ENCODE results near the gene QTRT2. TPM values are rescaled to one million over a fixed set of nuclear protein-coding genes. Genes with fewer than 3 reads are reported as not detected.

The QTRT2 gene
- total and polyA plus RNA-seq, 4 donors = 4.3 to 11.3 (median 5.9) TPM

GRCh38 chr3:114067804-114068203 lies 11.3 kb downstream of the QTRT2 start:
- Histone ChIP-seq H3K27ac (ENCODE audit: low read depth in 1 of 2, low read length in 2 of 2) (no peak overlapping the region), H3K4me3 (ENCODE audit: low read depth in 1 of 3, low read length in 3 of 3) (no peak overlapping the region), H3K27me3 (ENCODE audit: control insufficient read depth in 4 of 4, insufficient read depth in 4 of 4, low read length in 3 of 4) (no peaks in the 10 kb centered on the region), H3K4me1 (ENCODE audit: control insufficient read depth in 4 of 4, insufficient read depth in 4 of 4, low read length in 3 of 4) (no peaks in the 10 kb centered on the region), H3K9me3 (ENCODE audit: control insufficient read depth in 4 of 4, low read length in 3 of 4) (no peaks in the 10 kb centered on the region), H3K36me3 (ENCODE audit: control insufficient read depth in 4 of 4, insufficient read depth in 3 of 4, low read depth in 1 of 4, low read length in 3 of 4) (peaks cover 11 to 35% (median 15%) of the 10 kb centered on the region in 4 donors), H3K9ac (ENCODE audit: low read depth in 1 of 2, low read length in 2 of 2) (no peak overlapping the region)
- TF ChIP-seq FOXA1 (IDR thresholded peaks at IDR 0.05) (no peak), SP1 (IDR thresholded peaks at IDR 0.05) (no peak), NR2F2 (IDR thresholded peaks at IDR 0.05) (no peak), ATF3 (IDR thresholded peaks at IDR 0.05) (no peak), YY1 (IDR thresholded peaks at IDR 0.05) (no peak), RAD21 (IDR thresholded peaks at IDR 0.05) (no peak), REST (IDR thresholded peaks at IDR 0.05) (no peak), HNF4A (conservative IDR thresholded peaks at IDR 0.05) (no peak), JUND (IDR thresholded peaks at IDR 0.05) (no peak), GABPA (IDR thresholded peaks at IDR 0.05 in 1 of 2, conservative IDR thresholded peaks at IDR 0.05 in 1 of 2) (no peak), TAF1 (conservative IDR thresholded peaks at IDR 0.05) (no peak), HNF4G (IDR thresholded peaks at IDR 0.05) (no peak), EGR1 (IDR thresholded peaks at IDR 0.05; ENCODE audit: low read depth in 2 of 2) (no peak), RXRA (IDR thresholded peaks at IDR 0.05) (no peak)
- TF ChIP-seq, protein P1, sequence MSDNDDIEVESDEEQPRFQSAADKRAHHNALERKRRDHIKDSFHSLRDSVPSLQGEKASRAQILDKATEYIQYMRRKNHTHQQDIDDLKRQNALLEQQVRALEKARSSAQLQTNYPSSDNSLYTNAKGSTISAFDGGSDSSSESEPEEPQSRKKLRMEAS (IDR thresholded peaks at IDR 0.05) = no peak
- TF ChIP-seq, protein P2, sequence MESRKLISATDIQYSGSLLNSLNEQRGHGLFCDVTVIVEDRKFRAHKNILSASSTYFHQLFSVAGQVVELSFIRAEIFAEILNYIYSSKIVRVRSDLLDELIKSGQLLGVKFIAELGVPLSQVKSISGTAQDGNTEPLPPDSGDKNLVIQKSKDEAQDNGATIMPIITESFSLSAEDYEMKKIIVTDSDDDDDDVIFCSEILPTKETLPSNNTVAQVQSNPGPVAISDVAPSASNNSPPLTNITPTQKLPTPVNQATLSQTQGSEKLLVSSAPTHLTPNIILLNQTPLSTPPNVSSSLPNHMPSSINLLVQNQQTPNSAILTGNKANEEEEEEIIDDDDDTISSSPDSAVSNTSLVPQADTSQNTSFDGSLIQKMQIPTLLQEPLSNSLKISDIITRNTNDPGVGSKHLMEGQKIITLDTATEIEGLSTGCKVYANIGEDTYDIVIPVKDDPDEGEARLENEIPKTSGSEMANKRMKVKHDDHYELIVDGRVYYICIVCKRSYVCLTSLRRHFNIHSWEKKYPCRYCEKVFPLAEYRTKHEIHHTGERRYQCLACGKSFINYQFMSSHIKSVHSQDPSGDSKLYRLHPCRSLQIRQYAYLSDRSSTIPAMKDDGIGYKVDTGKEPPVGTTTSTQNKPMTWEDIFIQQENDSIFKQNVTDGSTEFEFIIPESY (IDR thresholded peaks at IDR 0.05) = no peak
- TF ChIP-seq, protein P3, sequence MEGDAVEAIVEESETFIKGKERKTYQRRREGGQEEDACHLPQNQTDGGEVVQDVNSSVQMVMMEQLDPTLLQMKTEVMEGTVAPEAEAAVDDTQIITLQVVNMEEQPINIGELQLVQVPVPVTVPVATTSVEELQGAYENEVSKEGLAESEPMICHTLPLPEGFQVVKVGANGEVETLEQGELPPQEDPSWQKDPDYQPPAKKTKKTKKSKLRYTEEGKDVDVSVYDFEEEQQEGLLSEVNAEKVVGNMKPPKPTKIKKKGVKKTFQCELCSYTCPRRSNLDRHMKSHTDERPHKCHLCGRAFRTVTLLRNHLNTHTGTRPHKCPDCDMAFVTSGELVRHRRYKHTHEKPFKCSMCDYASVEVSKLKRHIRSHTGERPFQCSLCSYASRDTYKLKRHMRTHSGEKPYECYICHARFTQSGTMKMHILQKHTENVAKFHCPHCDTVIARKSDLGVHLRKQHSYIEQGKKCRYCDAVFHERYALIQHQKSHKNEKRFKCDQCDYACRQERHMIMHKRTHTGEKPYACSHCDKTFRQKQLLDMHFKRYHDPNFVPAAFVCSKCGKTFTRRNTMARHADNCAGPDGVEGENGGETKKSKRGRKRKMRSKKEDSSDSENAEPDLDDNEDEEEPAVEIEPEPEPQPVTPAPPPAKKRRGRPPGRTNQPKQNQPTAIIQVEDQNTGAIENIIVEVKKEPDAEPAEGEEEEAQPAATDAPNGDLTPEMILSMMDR (IDR thresholded peaks at IDR 0.05; ENCODE audit: low read depth, low read length, missing input control) = no peak
- DNase-seq (ENCODE audit: low spot score) = no peak
- WGBS = 97% methylated on average over 4 of the region's 4 CpGs
